Muscle layer of duodenum (tissue), 2 donors: ENCODE results near the gene FARS2.
"Not testable (repeated sequence)": the region's sequence is repeated elsewhere in the genome, so short reads cannot be mapped to it uniquely, and the experiment has no call there.

ENCODE experiments used
- H3K27ac ChIP-seq: one replicate; pipeline ENCODE4 v1.7.0; 2013; ENCODE audit warnings: mild to moderate bottlenecking, low read length
- H3K27me3 ChIP-seq: one replicate; pipeline ENCODE4 v1.7.0; 2013; ENCODE audit warnings: low read depth, mild to moderate bottlenecking, control low read depth, low read length
- H3K36me3 ChIP-seq, 2 donors: one replicate each; pipeline ENCODE4 v1.7.0; 2013; ENCODE audit warnings: low read length in 2 of 2, control low read depth in 1 of 2, mild to moderate bottlenecking in 1 of 2; ENCODE audit not compliant: insufficient read depth in 2 of 2, control insufficient read depth in 1 of 2
- H3K4me1 ChIP-seq, 2 donors: one replicate each; pipeline ENCODE4 v1.7.0; 2013; ENCODE audit warnings: low read length in 2 of 2, mild to moderate bottlenecking in 2 of 2, control low read depth in 1 of 2, moderate library complexity in 1 of 2; ENCODE audit not compliant: insufficient read depth in 2 of 2, control insufficient read depth in 1 of 2
- H3K4me3 ChIP-seq, 2 donors: one replicate each; pipeline ENCODE4 v1.7.0; 2013; ENCODE audit warnings: low read length in 2 of 2, low read depth in 1 of 2, mild to moderate bottlenecking in 1 of 2
- H3K9me3 ChIP-seq, 2 donors: one replicate each; pipeline ENCODE4 v1.7.0; 2013; ENCODE audit warnings: low read length in 2 of 2, control low read depth in 1 of 2, mild to moderate bottlenecking in 1 of 2; ENCODE audit not compliant: control insufficient read depth in 1 of 2
- donor health status: healthy.

FARS2 gene

GRCh38 chr6:5644523-5645185 is 383.3 kb downstream of the FARS2 start:
- Histone ChIP-seq H3K4me3 (no peak overlapping the region), H3K36me3 (peaks cover 0 to 11% of the 10 kb centered on the region in 2 donors), H3K9me3 (peaks cover 0 to 11% of the 10 kb centered on the region in 2 donors), H3K27me3 (no peaks in the 10 kb centered on the region), H3K4me1 (no peaks in the 10 kb centered on the region), H3K27ac (no peak overlapping the region)

DNA sequence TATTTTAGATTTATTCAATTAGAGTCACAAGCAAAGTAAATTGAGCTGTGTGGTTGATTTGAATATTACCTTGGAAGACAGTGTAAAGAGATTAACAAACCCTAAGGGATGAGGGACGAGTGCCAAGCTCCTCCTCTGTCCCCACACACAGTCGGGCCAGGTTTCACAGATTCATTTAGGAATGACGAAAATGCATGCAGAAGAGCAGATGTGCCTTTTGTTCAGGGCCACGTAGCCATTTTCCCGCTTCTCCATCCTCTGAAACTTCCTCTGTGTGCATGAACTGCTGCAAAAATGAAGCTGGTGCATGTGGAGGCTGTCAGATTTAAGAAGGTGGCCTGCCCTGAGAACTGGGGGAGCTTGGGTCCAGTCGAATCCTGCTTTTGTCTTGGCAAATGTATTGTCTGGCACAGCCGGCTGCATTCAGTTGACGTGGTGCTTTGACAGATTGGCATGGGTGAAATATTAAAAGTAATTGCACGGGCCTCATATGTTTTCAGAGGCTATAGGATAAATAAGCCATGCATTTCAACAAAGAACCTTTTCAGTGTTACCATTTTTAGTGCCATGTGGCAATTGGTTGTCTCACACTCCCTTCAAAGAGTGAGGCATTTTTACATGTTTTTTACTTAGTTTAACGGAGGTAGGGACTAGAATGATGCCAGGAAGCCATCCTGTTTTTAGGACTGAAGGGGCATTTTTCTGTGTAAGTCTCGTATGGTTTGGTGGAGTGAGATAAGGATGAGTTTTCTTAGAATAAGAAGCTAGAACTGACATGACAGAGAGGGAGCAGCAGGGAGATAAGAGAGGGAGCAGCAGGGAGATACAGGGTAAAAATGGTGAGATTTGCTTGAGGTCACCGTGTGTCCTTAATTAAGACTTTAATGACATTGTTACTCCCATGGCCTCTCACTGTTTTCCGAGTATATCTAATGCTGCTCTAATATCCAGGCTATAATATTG is 384.3 kb downstream of the FARS2 start:
- Histone ChIP-seq H3K27me3 (no peaks in the 10 kb centered on the region), H3K9me3 (peaks cover 0 to 4% of the 10 kb centered on the region in 2 donors), H3K36me3 (peaks cover 0 to 6% of the 10 kb centered on the region in 2 donors), H3K27ac (no peak overlapping the region), H3K4me1 (no peaks in the 10 kb centered on the region), H3K4me3 (no peak overlapping the region)

DNA sequence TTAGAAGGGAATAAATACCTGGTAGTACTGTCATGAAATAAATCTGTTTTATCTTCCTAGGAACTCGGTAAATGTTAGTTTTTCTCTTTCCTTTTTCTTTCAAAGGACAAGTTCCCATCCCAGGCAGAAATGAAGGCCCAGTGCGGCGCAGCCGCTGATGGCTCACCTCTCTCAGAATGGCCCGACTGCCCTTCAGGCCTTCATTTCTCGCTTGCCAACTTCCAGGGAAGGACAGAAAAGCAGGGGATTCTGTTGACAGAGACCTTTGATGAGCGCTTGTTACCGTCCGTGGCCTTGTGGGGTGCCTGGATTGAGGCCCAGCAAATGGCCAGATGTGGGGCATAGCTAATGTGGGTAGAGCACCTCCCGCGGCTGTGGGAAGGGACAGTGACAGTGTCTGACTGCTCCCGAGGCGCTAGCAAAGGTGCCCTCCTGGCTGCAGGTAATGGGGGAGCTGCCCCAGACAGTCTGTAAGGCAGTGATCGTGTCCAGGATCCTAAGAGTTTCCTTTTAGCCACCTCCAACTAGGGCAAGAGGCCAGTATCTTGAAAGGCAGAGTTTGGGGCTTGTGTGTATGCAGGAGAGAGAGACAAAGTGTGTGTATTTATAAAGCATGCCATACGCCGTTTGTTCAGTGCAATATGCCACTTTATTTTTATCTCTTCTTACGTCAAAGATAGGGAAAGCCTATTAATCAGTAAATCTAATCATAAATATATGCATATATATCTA is 391.3 kb downstream of the FARS2 start:
- no peaks in the 10 kb centered on the region for H3K4me1 ChIP-seq
- H3K36me3 ChIP-seq, result peaks cover 0 to 6% of the 10 kb centered on the region in 2 donors
- no peak overlapping the region for H3K4me3 ChIP-seq
- H3K27ac ChIP-seq, result no peak overlapping the region
- H3K27me3 ChIP-seq, result no peaks in the 10 kb centered on the region
- H3K9me3 ChIP-seq, result peaks cover 0 to 2% of the 10 kb centered on the region in 2 donors

- Histone ChIP-seq H3K27ac (no peak overlapping the region), H3K27me3 (no peaks in the 10 kb centered on the region), H3K9me3 (peaks cover 0 to 2% of the 10 kb centered on the region in 2 donors), H3K36me3 (peaks cover 0 to 6% of the 10 kb centered on the region in 2 donors), H3K4me3 (no peak overlapping the region), H3K4me1 (no peaks in the 10 kb centered on the region)
These were observed 392.5 kb downstream of the FARS2 start for GRCh38 chr6:5653801-5654200.

DNA sequence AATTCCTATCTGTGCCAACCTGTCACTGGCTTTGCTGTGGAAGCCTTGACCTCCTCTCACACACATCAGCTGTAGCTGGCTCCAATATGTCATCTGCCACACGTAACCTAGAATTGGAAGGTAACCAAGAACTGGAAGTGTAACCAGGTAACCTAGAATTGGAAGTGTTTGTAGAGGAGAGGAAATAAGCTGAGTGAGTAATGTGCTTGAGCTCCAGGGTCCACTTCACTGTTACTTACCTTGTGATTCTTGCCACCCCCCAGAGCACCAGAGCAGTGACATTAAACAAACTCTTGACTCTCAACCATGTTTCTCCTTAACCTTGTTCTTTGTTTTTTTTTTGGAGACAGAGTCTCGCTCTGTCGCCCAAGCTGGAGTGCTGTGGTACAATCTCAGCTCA is 394.9 kb downstream of the FARS2 start:
- Histone ChIP-seq H3K27ac (no peak overlapping the region), H3K27me3 (no peaks in the 10 kb centered on the region), H3K4me1 (no peaks in the 10 kb centered on the region), H3K9me3 (peaks cover 0 to 2% of the 10 kb centered on the region in 2 donors), H3K4me3 (no peak overlapping the region), H3K36me3 (peaks cover 0 to 6% of the 10 kb centered on the region in 2 donors)

DNA sequence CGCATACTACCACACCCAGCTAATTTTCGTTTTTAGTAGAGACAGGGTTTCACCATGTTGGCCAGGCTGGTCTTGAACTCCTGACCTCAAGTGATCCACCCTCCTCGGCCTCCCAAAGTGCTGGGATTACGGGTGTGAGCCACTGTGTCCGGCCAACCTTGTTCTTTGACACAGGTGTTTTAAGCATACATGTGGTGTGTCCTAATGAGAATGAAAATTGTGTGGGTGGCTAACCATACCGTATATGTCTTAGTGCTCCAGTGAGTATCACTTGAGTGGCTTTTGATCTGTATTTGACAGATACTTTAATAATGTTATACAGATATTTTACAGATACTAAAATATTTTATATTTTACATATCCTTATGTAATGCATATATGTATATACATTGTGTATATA is 395.4 kb downstream of the FARS2 start:
- not testable (repeated sequence) for H3K27ac ChIP-seq, H3K36me3 ChIP-seq, H3K4me3 ChIP-seq, H3K9me3 ChIP-seq, H3K4me1 ChIP-seq, H3K27me3 ChIP-seq

GRCh38 chr6:5657684-5658430 is 396.5 kb downstream of the FARS2 start:
- Histone ChIP-seq H3K27ac (no peak overlapping the region), H3K27me3 (no peaks in the 10 kb centered on the region), H3K36me3 (peaks cover 0 to 6% of the 10 kb centered on the region in 2 donors), H3K4me1 (no peaks in the 10 kb centered on the region), H3K4me3 (no peak overlapping the region), H3K9me3 (peaks cover 0 to 2% of the 10 kb centered on the region in 2 donors)

DNA sequence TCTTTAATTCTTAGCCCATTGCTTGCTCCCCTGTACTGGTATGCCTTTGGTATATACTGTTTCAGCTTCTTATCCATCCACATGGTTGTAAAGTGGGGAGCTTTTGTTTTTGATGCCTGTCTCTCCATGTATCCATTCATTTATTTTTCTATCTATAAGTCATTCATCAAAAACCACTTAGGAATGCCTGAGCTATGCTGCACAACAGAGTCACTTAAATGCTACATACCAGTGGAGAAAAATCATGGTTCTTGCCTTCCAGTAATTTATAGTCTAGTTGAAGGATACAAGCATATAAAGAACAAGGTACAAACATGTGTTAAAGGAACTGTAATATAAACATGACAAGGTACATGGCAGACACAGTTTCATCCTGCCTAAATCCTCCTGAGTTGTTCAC is 398.2 kb downstream of the FARS2 start:
- Histone ChIP-seq H3K27me3 (no peaks in the 10 kb centered on the region), H3K4me1 (no peaks in the 10 kb centered on the region), H3K9me3 (peaks cover 0 to 2% of the 10 kb centered on the region in 2 donors), H3K27ac (no peak overlapping the region), H3K4me3 (no peak overlapping the region), H3K36me3 (no peaks in the 10 kb centered on the region)

GRCh38 chr6:5660772-5661171 is 399.5 kb downstream of the FARS2 start:
- H3K9me3 ChIP-seq, result no peaks in the 10 kb centered on the region
- H3K4me3 ChIP-seq, result no peak overlapping the region
- no peak overlapping the region for H3K27ac ChIP-seq
- H3K4me1 ChIP-seq, result no peaks in the 10 kb centered on the region
- no peaks in the 10 kb centered on the region for H3K27me3 ChIP-seq
- H3K36me3 ChIP-seq, result no peaks in the 10 kb centered on the region

DNA sequence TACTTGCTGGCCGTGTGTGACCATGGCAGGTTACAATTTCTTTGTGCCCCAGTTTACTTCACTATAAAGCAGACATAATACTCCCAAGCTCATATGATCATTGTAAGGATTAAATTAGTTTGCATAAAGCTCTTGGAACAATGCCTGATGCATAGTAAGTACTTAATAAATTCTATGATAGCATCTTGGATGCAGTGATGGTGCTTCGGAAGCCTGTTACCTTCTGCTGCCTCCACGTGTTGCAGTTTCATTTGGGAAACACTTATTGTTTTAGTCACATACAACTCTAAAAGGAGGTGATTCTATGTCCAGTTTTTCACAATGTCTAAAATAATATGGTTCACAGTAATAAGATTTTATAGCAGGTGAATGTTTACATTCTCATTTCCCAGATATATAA is 401.5 kb downstream of the FARS2 start:
- H3K4me1 ChIP-seq, result no peaks in the 10 kb centered on the region
- H3K4me3 ChIP-seq, result no peak overlapping the region
- no peaks in the 10 kb centered on the region for H3K36me3 ChIP-seq
- H3K27me3 ChIP-seq, result no peaks in the 10 kb centered on the region
- H3K27ac ChIP-seq, result no peak overlapping the region
- H3K9me3 ChIP-seq, result no peaks in the 10 kb centered on the region
